Stimulated activated CD4-positive, alpha-beta T cell treated with anti-CD3 and anti-CD28 coated beads, Interleukin-12 subunit alpha, Interleukin-12 subunit beta, amount 100 ng/mL, for 48 hours (primary cell): ENCODE results near the gene IL17B.

Source experiments
- DNase-seq, 3 donors: peaks; one replicate each; pipeline ENCODE4 v3.0.0-alpha.2; 2020; ENCODE audit warnings: low read depth in 2 of 3, low spot score in 1 of 3

IL17B gene

DNA sequence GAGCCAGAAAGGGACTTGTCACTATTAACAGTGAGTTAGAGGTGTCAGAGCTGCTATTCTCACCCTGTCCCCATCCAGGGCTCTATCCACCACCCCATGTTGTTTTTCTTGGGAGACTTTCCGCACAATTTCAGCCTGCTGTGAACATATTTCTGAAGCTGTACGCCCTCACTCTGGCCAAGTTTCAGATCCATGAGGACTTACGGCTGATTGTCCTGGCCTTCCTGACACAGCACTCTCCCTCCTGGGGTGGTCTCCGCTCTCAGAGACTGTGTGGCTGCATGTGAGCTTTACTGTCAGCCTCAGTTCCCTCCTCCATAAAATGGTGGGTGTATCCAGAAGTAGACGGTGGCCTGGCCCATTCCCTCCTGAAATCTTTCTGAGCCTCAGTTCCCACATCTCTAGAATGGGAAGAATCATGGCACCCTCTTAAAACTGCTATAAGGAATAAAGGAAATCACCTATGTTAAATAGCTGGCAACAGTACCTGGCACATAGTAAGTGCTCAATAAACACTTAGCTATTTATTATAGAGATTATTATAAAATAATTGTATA is 804 bp upstream of the IL17B start:
- no peak for DNase-seq

GRCh38 chr5:149378241-149378820 is 761 bp downstream of the IL17B start:
- no peak for DNase-seq

- DNase-seq, result no peak
These were observed 2.2 kb downstream of the IL17B start for GRCh38 chr5:149376711-149377447.

DNA sequence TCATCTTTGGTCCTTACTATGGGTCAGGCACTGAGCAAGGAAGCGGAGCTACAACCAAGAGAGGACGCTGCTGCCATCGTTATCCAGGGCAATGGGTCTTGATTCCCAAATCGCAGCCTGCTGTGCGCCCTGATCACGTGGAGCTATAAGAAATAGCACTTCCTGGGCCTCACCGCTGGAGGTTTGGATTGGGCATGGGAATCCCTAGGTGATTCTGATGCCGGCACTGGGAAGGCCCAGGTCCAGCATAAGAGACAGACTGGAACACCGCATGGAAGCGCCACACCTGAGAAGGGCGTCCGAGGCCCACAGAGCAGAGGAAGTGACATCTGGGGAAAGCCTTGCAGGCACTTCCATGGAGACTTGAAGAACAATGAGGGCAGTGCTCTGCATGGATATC is 3.0 kb downstream of the IL17B start:
- no peak for DNase-seq

DNA sequence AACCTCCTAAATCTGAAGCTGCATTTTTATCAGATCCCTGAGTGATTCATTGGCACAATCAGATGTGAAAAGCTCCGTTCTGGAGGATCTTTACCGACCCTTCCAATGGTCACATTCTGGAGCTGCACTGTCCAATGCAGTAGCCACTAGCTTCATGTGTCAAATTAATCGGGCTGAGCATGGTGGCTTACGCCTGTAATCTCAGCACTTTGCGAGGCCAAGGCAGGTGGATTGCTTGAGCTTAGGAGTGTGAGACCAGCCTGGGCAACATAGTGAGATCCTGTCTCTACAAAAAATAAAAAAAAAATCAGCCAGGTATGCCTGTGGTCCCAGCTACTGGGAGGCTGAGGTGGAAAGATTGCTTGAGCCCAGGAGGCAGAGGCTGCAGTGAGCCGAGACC is 3.7 kb downstream of the IL17B start:
- no peak for DNase-seq

- DNase-seq, result no peak
These were observed 4.3 kb downstream of the IL17B start for GRCh38 chr5:149374801-149375200.

- no peak for DNase-seq
These were observed 4.8 kb downstream of the IL17B start for GRCh38 chr5:149374303-149374702.

- DNase-seq, result no peak
These were observed 6.2 kb downstream of the IL17B start for GRCh38 chr5:149372932-149373331.

- no peak for DNase-seq
These were observed 6.9 kb downstream of the IL17B start for GRCh38 chr5:149372076-149372795.

- DNase-seq, result peak; percentile 27 to 64 (median 47)
These were observed 7.7 kb downstream of the IL17B start for GRCh38 chr5:149371296-149371962.

DNA sequence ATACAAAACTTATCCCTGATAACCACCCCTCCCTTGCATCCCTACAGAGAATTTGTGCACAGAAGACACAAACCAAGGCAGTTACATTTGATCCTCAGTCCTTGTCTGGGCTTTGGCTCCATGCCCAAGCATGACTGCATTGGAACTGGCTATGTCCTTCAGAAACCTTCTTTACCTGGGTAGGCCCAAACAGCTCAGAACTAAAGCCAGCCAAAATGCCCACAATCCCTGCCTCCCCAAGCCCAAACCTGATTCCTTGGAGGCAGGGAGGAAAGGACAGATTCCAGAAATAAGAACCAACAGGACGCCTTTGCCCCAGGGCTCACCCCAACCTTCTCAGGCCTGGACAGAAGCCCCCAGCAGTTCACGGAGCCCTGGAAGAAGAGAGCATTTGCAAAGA is 8.2 kb downstream of the IL17B start:
- no peak for DNase-seq

DNA sequence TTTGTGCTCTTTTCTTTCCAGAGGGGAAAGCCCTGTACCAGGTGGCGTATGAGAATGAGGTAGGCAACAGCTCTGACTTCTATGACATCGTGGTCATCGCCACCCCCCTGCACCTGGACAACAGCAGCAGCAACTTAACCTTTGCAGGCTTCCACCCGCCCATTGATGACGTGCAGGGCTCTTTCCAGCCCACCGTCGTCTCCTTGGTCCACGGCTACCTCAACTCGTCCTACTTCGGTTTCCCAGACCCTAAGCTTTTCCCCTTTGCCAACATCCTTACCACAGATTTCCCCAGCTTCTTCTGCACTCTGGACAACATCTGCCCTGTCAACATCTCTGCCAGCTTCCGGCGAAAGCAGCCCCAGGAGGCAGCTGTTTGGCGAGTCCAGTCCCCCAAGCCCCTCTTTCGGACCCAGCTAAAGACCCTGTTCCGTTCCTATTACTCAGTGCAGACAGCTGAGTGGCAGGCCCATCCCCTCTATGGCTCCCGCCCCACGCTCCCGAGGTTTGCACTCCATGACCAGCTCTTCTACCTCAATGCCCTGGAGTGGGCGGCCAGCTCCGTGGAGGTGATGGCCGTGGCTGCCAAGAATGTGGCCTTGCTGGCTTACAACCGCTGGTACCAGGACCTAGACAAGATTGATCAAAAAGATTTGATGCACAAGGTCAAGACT is 11.0 kb downstream of the IL17B start:
- no peak for DNase-seq

GRCh38 chr5:149367249-149367971 is 11.7 kb downstream of the IL17B start:
- DNase-seq, result peak in 2 of 3 donors; percentile 42 to 54

DNA sequence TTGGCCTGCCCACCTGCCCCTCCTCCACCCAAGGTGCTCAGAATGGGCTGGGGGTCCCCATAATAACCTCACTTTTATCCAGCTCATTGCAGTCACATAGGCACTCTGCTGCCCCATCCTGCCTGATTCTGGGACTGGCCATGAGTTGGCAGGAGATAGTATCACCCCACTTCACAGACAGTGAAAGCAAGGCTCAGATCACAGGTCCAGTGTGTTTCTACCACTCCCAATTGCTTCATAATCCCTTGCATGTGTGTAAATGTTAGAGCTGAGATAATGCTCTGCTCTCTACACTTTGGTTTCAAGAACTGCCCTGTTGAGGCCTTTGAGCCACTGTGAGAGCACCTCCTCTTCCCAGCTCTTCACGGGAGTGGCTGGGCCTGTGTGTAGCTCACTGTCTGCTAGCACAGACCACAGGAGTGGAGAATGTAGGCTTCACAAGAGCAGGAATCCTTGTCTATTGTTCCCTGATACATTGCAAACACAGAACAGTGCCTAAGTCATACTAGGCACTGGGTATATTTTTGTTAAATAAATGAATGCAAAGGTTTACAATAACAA is 12.8 kb downstream of the IL17B start:
- DNase-seq, result no peak

GRCh38 chr5:149365418-149365817 is 13.7 kb downstream of the IL17B start:
- no peak for DNase-seq

DNA sequence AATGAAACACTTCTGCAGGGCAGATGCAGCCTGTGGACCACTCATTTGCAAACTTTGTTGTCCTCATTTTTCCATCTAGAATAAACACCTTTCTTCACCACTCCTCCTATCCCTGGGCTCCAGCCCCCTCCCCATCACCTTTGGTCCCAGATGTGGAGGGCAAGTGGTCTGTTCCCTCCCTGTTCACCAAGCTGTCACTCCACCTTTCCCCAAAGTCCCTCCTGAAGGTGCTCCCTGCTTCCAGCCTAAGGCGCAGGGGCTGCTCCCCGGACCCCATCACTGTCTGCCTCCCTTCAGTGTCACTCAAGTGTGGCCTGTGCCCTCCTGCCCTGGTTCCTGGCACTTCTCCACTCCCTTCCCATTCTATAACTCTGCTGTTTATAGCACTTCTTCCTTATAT is 14.4 kb downstream of the IL17B start:
- no peak for DNase-seq

DNA sequence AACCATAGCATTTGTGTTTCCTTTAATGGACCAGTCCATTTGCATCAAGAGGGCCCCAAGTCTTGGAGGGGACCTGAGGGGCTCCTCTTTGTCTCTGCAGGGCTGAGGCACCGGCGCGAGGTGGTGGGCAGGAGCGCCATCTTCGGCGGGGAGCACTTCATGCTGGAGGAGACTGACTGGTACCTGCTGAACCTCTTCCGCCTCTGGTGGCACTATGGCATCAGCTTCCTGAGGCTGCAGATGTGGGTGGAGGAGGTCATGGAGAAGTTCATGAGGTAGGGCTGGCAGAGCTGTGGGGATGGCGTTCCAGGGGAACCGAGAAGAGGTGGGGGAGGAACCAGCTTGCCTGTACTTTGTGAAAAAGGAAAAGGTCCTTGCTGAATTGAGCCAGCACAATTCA is 15.2 kb downstream of the IL17B start:
- no peak for DNase-seq

DNA sequence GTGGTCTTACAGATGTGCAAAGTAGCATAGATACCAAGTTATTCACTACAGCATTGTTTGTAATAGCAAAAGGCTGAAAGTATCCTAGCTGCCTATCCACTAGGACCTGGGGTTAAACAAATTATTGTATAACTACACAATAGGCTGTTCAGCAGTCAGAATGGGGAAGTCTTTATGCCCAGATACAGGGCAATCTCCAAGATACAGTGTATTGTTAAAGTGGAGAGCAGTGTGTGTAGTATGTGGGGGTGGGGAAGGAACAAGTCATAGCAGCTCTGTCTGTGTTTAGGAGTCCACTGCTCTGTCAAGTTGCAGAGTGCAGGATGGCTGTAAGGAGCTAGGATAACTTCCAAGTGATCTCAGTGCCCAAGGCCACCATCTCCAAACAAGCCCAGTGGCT is 15.7 kb downstream of the IL17B start:
- DNase-seq, result no peak

DNA sequence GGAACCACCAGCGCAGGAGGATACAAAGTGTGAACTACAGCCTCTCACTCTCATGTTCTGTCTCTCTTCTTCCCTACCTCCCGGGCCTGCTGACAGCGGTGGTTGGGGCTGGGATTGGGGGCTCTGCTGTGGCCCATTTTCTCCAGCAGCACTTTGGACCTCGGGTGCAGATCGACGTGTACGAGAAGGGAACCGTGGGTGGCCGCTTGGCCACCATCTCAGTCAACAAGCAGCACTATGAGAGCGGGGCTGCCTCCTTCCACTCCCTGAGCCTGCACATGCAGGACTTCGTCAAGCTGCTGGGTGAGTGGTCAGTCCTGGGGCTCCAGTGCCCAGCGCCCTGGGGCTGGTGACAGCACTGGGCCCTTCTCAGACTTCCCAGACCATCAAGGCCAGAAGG is 16.6 kb downstream of the IL17B start:
- no peak for DNase-seq

- DNase-seq, result no peak
These were observed 18.8 kb downstream of the IL17B start for GRCh38 chr5:149360272-149360671.
